Measurements from ENCODE around the gene EFCC1.

Gene EFCC1

GRCh38 chr3:129016356-129016719 lies 15.2 kb downstream of the EFCC1 start:
- peak; percentile 66 for DNase-seq

- no peak for DNase-seq
Measured at GRCh38 chr3:129016720-129017483, 15.8 kb downstream of the EFCC1 start.

- DNase-seq = no peak
Measured at GRCh38 chr3:129017484-129017899, 16.4 kb downstream of the EFCC1 start.

GRCh38 chr3:129018271-129018670 lies 17.2 kb downstream of the EFCC1 start:
- DNase-seq = no peak

GRCh38 chr3:129018751-129019150 lies 17.6 kb downstream of the EFCC1 start:
- no peak for DNase-seq

- no peak for DNase-seq
Measured at GRCh38 chr3:129019266-129019665, 18.2 kb downstream of the EFCC1 start.

GRCh38 chr3:129020691-129021090 lies 19.6 kb downstream of the EFCC1 start:
- DNase-seq = no peak

GRCh38 chr3:129021140-129021551 lies 20.0 kb downstream of the EFCC1 start:
- DNase-seq = no peak

GRCh38 chr3:129022114-129023007 lies 21.3 kb downstream of the EFCC1 start:
- no peak for DNase-seq

GRCh38 chr3:129023008-129023358 lies 21.9 kb downstream of the EFCC1 start:
- no peak for DNase-seq

- no peak for DNase-seq
Measured at GRCh38 chr3:129023909-129024308, 22.8 kb downstream of the EFCC1 start.

GRCh38 chr3:129025108-129025507 lies 24.0 kb downstream of the EFCC1 start:
- no peak for DNase-seq

- no peak for DNase-seq
Measured at GRCh38 chr3:129025691-129026435, 24.8 kb downstream of the EFCC1 start.

GRCh38 chr3:129026728-129027543 lies 25.8 kb downstream of the EFCC1 start:
- DNase-seq = peak; percentile 91

GRCh38 chr3:129027544-129027880 lies 26.4 kb downstream of the EFCC1 start:
- DNase-seq = no peak

GRCh38 chr3:129028866-129029265 lies 27.8 kb downstream of the EFCC1 start:
- no peak for DNase-seq

- DNase-seq = no peak
Measured at GRCh38 chr3:129030611-129031010, 29.5 kb downstream of the EFCC1 start.

GRCh38 chr3:129031476-129032215 lies 30.5 kb downstream of the EFCC1 start:
- no peak for DNase-seq

- no peak for DNase-seq
Measured at GRCh38 chr3:129032716-129033115, 31.6 kb downstream of the EFCC1 start.

GRCh38 chr3:129033151-129033550 lies 32.0 kb downstream of the EFCC1 start:
- no peak for DNase-seq

GRCh38 chr3:129033633-129034321 lies 32.7 kb downstream of the EFCC1 start:
- DNase-seq = no peak
